ENCODE measurements around the gene ZSWIM7. TPM values are rescaled to one million over a fixed set of nuclear protein-coding genes. Genes with fewer than 3 reads are reported as not detected.

Gene ZSWIM7
- total and polyA plus RNA-seq, 2 experiments from 2014 or later = 16.3 to 50.4 TPM

GRCh38 chr17:15966183-15966878, 33.2 kb downstream of the ZSWIM7 start:
- Histone ChIP-seq H3K27ac (ENCODE audit: low read depth) (peak overlapping the region; percentile 98), H3K4me1 (ENCODE audit: insufficient read depth) (peaks cover 29% of the 10 kb centered on the region), H3F3A (replicated peaks; ENCODE audit: low read depth) (peaks cover 12% of the 10 kb centered on the region), H3K36me3 (ENCODE audit: insufficient read depth) (no peaks in the 10 kb centered on the region), H3K4me2 (peak overlapping the region; percentile 33), H2AFZ (no peak overlapping the region), H4K20me1 (replicated peaks; ENCODE audit: insufficient read depth) (no peaks in the 10 kb centered on the region), H3K27me3 (ENCODE audit: insufficient read depth) (no peaks in the 10 kb centered on the region), H3K9me2 (ENCODE audit: insufficient read depth) (0 out of 2 replicates have a peak, but pooled peaks cover 7% of the 10 kb centered on the region), H3K79me2 (replicated peaks; ENCODE audit: insufficient read depth) (no peaks in the 10 kb centered on the region; the same call in 1 of the 2 replicates), H3K4me3 (peak overlapping the region; percentile 38)
- Mint-ChIP-seq H3K27me3 (ENCODE audit: insufficient read depth, low read depth, poor library complexity) (peaks cover 11% of the 10 kb centered on the region), H3K36me3 (ENCODE audit: low read depth) (peaks cover 2% of the 10 kb centered on the region; the same call in 1 of the 3 replicates), H3K9me3 (no peaks in the 10 kb centered on the region), H3K4me1 (peaks cover 53% of the 10 kb centered on the region), H3K4me3 (peak overlapping the region; percentile 63), H3K27ac (peak overlapping the region; percentile 98)
- DNase-seq (ENCODE audit: low spot score) (peak; percentile 96), ATAC-seq (peak; percentile 88)
- TF ChIP-seq ZNF462 (CRISPR knock-in tag; IDR thresholded peaks at IDR 0.05) (peak; percentile 73), ETS1 (IDR thresholded peaks at IDR 0.05) (peak; percentile 35; the same call in 1 of the 2 replicates), CTCF (conservative IDR thresholded peaks at IDR 0.05; ENCODE audit: low read depth in 2 of 2) (no peak), REST (IDR thresholded peaks at IDR 0.05; ENCODE audit: unreplicated experiment) (no peak), ZNF114 (CRISPR knock-in tag; IDR thresholded peaks at IDR 0.05) (no peak), JUNB (IDR thresholded peaks at IDR 0.05; ENCODE audit: unreplicated experiment) (no peak), NANOG (IDR thresholded peaks at IDR 0.05; ENCODE audit: borderline replicate concordance) (peak; percentile 43; the same call in 1 of the 2 replicates), CREB1 (CRISPR knock-in tag; IDR thresholded peaks at IDR 0.05; ENCODE audit: low read depth) (0 out of 2 replicates have a peak, but pooled peaks have one; percentile 15), EZH2 (IDR thresholded peaks at IDR 0.05; ENCODE audit: low read depth, unreplicated experiment) (no peak), EZH2phosphoT487 (IDR thresholded peaks at IDR 0.05; ENCODE audit: unreplicated experiment) (no peak), STAT1 (IDR thresholded peaks at IDR 0.05; ENCODE audit: unreplicated experiment) (no peak), POLR2AphosphoS5 (IDR thresholded peaks at IDR 0.05; ENCODE audit: low read depth) (0 out of 2 replicates have a peak, but pooled peaks have one; percentile 12), ZNF331 (CRISPR knock-in tag; IDR thresholded peaks at IDR 0.05; ENCODE audit: low read depth) (no peak)
